Mammary epithelial cell (primary cell): Measurements from ENCODE around the gene C1orf56.

Experiments used
- EZH2 ChIP-seq: IDR thresholded peaks from 2 replicates; pipeline ENCODE4 v1.6.1; 2012; ENCODE audit warnings: low read length, inconsistent platforms, borderline replicate concordance
- TF ChIP-seq, protein P1 (sequence below), 2 donors: IDR thresholded peaks in 1 of 2; conservative IDR thresholded peaks in 1 of 2; 2 replicates each; pipeline ENCODE4 v1.5.1; 2011 to 2012; ENCODE audit warnings: inconsistent platforms in 2 of 2, low read length in 2 of 2, mild to moderate bottlenecking in 2 of 2, control low read depth in 1 of 2, low read depth in 1 of 2; ENCODE audit not compliant: insufficient read depth in 1 of 2; ENCODE audit errors: extremely low read depth in 1 of 2

DNA sequence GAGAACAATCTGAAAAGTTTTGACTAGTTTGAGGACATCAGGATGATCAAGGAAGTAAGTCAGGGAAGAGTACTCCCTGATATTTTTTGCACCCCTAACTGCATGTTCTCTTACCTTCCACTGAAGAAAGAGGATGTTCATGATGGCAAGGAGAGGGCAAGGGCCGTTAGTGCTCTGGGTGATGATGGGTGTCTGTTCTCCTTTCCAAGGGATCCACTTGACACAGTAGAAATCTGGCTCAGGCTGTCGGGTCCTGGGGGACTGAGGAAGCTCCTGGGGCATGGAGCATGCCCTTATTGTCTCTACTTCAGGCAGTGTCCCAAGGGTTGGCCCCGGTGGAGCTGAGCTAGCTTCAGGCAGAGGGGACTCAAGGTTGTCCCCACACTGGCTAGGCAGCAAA lies 45.5 kb upstream of the C1orf56 start:
- TF ChIP-seq, protein P1, sequence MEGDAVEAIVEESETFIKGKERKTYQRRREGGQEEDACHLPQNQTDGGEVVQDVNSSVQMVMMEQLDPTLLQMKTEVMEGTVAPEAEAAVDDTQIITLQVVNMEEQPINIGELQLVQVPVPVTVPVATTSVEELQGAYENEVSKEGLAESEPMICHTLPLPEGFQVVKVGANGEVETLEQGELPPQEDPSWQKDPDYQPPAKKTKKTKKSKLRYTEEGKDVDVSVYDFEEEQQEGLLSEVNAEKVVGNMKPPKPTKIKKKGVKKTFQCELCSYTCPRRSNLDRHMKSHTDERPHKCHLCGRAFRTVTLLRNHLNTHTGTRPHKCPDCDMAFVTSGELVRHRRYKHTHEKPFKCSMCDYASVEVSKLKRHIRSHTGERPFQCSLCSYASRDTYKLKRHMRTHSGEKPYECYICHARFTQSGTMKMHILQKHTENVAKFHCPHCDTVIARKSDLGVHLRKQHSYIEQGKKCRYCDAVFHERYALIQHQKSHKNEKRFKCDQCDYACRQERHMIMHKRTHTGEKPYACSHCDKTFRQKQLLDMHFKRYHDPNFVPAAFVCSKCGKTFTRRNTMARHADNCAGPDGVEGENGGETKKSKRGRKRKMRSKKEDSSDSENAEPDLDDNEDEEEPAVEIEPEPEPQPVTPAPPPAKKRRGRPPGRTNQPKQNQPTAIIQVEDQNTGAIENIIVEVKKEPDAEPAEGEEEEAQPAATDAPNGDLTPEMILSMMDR (conservative IDR thresholded peaks at IDR 0.05 in 1 of 2, IDR thresholded peaks at IDR 0.05 in 1 of 2; ENCODE audit: extremely low read depth in 1 of 2, insufficient read depth in 1 of 2, low read depth in 1 of 2, low read length in 2 of 2) = no peak
- no peak for TF ChIP-seq EZH2
